ENCODE results near the gene ALPG. TPM values are rescaled to one million over a fixed set of nuclear protein-coding genes. Genes with fewer than 3 reads are reported as not detected.

The ALPG gene
- total RNA-seq, 2 experiments from 2014 or later, result not detected

- ATAC-seq (no peak), DNase-seq (no peak)
- H3K27ac Mint-ChIP-seq, result no peak overlapping the region
- H3K4me1 Mint-ChIP-seq (ENCODE audit: low read depth), result no peaks in the 10 kb centered on the region
- no peaks in the 10 kb centered on the region for H3K36me3 Mint-ChIP-seq (ENCODE audit: low read depth)
- H3K27me3 Mint-ChIP-seq (ENCODE audit: low read depth), result peaks cover 13% of the 10 kb centered on the region
- ChIA-PET CTCF (no interaction called here), POLR2A (no interaction called here)
- H3K9me3 Mint-ChIP-seq (ENCODE audit: insufficient read depth), result no peaks in the 10 kb centered on the region
- no peak overlapping the region for H3K4me3 Mint-ChIP-seq
Observed at GRCh38 chr2:232458051-232458660, 51.5 kb downstream of the ALPG start.

GRCh38 chr2:232458661-232459418, 52.2 kb downstream of the ALPG start:
- H3K36me3 Mint-ChIP-seq (ENCODE audit: low read depth), result no peaks in the 10 kb centered on the region
- no peak overlapping the region for H3K27ac Mint-ChIP-seq
- ChIA-PET CTCF (no interaction called here), POLR2A (no interaction called here)
- ATAC-seq, result no peak
- H3K4me1 Mint-ChIP-seq (ENCODE audit: low read depth), result no peaks in the 10 kb centered on the region
- H3K9me3 Mint-ChIP-seq (ENCODE audit: insufficient read depth), result no peaks in the 10 kb centered on the region
- peaks cover 13% of the 10 kb centered on the region for H3K27me3 Mint-ChIP-seq (ENCODE audit: low read depth)
- DNase-seq, result no peak
- H3K4me3 Mint-ChIP-seq, result no peak overlapping the region

GRCh38 chr2:232459419-232460035, 52.9 kb downstream of the ALPG start:
- no peaks in the 10 kb centered on the region for H3K4me1 Mint-ChIP-seq (ENCODE audit: low read depth)
- no peak for DNase-seq

GRCh38 chr2:232460171-232460570, 53.5 kb downstream of the ALPG start:
- H3K4me1 Mint-ChIP-seq (ENCODE audit: low read depth), result no peaks in the 10 kb centered on the region
- POLR2A ChIA-PET, result interaction anchor here (0.5 kb wide), 1 partner anchor 119 kb away, joined by 6 read pairs; no protein-coding TSS in a partner anchor
- no peaks in the 10 kb centered on the region for H3K36me3 Mint-ChIP-seq (ENCODE audit: low read depth)
- no peak for DNase-seq
- CTCF ChIA-PET, result interaction anchor here (1.1 kb wide), 1 partner anchor 13 kb away, joined by 4 read pairs; no protein-coding TSS in a partner anchor
- no peak overlapping the region for H3K27ac Mint-ChIP-seq
- peaks cover 13% of the 10 kb centered on the region for H3K27me3 Mint-ChIP-seq (ENCODE audit: low read depth)
- no peak for ATAC-seq
- H3K4me3 Mint-ChIP-seq, result no peak overlapping the region
- no peaks in the 10 kb centered on the region for H3K9me3 Mint-ChIP-seq (ENCODE audit: insufficient read depth)

More at GRCh38 chr2:232459419-232460035, 52.9 kb downstream of the ALPG start:
- ATAC-seq, result no peak
- CTCF ChIA-PET, result no interaction called here
- Mint-ChIP-seq H3K27ac (no peak overlapping the region), H3K36me3 (ENCODE audit: low read depth) (no peaks in the 10 kb centered on the region), H3K9me3 (ENCODE audit: insufficient read depth) (no peaks in the 10 kb centered on the region), H3K4me3 (no peak overlapping the region), H3K27me3 (ENCODE audit: low read depth) (peaks cover 13% of the 10 kb centered on the region)
- POLR2A ChIA-PET, result interaction anchor here (0.5 kb wide), 1 partner anchor 119 kb away, joined by 6 read pairs; no protein-coding TSS in a partner anchor

Other genes with a start within 250 kb of the ALPG start
- not detected for gene ALPP, start 28.1 kb upstream of the ALPG start, total RNA-seq
- not detected for gene ALPI, start 49.3 kb downstream of the ALPG start, total RNA-seq
- gene ECEL1, start 81.0 kb downstream of the ALPG start, total RNA-seq, result not detected
- gene PRSS56, start 113.5 kb downstream of the ALPG start, total RNA-seq, result not detected
- not detected for gene CHRND, start 119.3 kb downstream of the ALPG start, total RNA-seq
- not detected for gene CHRNG, start 132.8 kb downstream of the ALPG start, total RNA-seq
- gene TIGD1, start 143.7 kb downstream of the ALPG start, total RNA-seq, result 1 to 10 TPM; 7.5 to 7.7 TPM
- gene EIF4E2, start 143.8 kb downstream of the ALPG start, total RNA-seq, result 10 to 100 TPM; 68.5 to 76.7 TPM
- gene EFHD1, start 226.8 kb downstream of the ALPG start, total RNA-seq, result 1 to 10 TPM; 6.0 to 6.6 TPM

All from activated CD8-positive, alpha-beta T cell treated with anti-CD3 and anti-CD28 coated beads, Interleukin-2, amount 10 ng/mL, durations not matched to agents 7 days and 5 days (primary cell).